Muscle of leg (tissue), 11 donors: ENCODE results near the gene MAP3K14. TPM values are rescaled to one million over a fixed set of nuclear protein-coding genes. Genes with fewer than 3 reads are reported as not detected.

Experiments used
- DNase-seq: peaks from one replicate; pipeline ENCODE4 v3.0.0; 2013
- H3K27ac ChIP-seq: one replicate; pipeline ENCODE4 v1.5.1; 2013; ENCODE audit warnings: mild to moderate bottlenecking, low read length, control low read depth
- H3K27me3 ChIP-seq: one replicate; pipeline ENCODE4 v1.6.1; 2013; ENCODE audit warnings: low read length; ENCODE audit not compliant: control insufficient read depth, insufficient read depth
- H3K36me3 ChIP-seq: one replicate; pipeline ENCODE4 v1.6.1; 2013; ENCODE audit warnings: low read length; ENCODE audit not compliant: control insufficient read depth, insufficient read depth
- H3K4me1 ChIP-seq: one replicate; pipeline ENCODE4 v1.6.1; 2013; ENCODE audit warnings: low read length; ENCODE audit not compliant: control insufficient read depth, insufficient read depth
- H3K4me3 ChIP-seq: one replicate; pipeline ENCODE4 v1.5.1; 2013; ENCODE audit warnings: low read length, control low read depth
- H3K9me3 ChIP-seq: replicated peaks from 2 replicates; pipeline ENCODE4 v1.6.1; 2013; ENCODE audit warnings: low read depth, low read length; ENCODE audit not compliant: control insufficient read depth
- WGBS: methylation state at CpG from one replicate; pipeline ENCODE4 v1.1.5; 2013; ENCODE audit warnings: missing lambda C conversion rate; ENCODE audit not compliant: insufficient coverage; 5-methylcytosine and 5-hydroxymethylcytosine counted together
- polyA plus RNA-seq, 8 donors: library from polyadenylated mRNA; unstranded; fragments of 120-200 nt; gene quantifications; one replicate each; pipeline versions ENCODE4 v1.2.1 to v1.2.3, GENCODE V29; 2013; ENCODE audit warnings: inconsistent platforms in 1 of 8, low replicate concordance in 1 of 8; ENCODE audit not compliant: insufficient read length in 8 of 8, insufficient read depth in 1 of 8
- total RNA-seq: library from RNA; stranded (reverse); fragments of 120-200 nt; gene quantifications from one replicate; pipeline ENCODE4 v1.2.4, GENCODE V29; 2013

Gene MAP3K14
- total and polyA plus RNA-seq, 9 donors = 4.4 to 10.4 (median 7.7) TPM

DNA sequence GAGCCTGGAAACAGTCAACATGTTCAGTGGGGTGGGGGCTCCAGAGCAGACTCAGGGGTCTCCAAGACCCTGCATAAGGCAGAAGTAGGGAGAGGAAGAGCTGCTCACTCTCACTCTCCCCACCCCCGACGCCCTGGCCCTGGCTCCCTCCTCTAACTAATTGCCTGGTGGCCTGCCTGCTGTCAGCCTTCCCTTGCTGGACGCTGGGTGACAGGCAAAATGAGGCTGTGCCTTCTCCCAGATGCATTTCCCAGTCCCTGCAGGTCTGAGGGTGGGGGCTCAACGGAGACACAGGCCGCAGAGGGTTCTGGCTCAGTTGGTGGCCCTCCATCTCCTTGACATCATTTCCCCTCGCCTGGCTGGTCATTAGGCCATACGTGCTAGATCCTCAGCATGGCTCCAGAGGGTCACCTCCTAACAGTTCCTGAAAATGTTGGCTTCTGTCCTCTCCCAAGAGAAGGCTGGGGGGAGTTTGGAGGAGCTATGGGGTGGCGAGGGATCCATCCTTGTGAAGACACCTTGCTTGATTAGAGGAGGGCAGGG, 93.8 kb downstream of the MAP3K14 start:
- peaks cover 62% of the 10 kb centered on the region for H3K4me1 ChIP-seq
- 42% methylated on average over 3 of the region's 8 CpGs for WGBS
- H3K27ac ChIP-seq = no peak overlapping the region

DNA sequence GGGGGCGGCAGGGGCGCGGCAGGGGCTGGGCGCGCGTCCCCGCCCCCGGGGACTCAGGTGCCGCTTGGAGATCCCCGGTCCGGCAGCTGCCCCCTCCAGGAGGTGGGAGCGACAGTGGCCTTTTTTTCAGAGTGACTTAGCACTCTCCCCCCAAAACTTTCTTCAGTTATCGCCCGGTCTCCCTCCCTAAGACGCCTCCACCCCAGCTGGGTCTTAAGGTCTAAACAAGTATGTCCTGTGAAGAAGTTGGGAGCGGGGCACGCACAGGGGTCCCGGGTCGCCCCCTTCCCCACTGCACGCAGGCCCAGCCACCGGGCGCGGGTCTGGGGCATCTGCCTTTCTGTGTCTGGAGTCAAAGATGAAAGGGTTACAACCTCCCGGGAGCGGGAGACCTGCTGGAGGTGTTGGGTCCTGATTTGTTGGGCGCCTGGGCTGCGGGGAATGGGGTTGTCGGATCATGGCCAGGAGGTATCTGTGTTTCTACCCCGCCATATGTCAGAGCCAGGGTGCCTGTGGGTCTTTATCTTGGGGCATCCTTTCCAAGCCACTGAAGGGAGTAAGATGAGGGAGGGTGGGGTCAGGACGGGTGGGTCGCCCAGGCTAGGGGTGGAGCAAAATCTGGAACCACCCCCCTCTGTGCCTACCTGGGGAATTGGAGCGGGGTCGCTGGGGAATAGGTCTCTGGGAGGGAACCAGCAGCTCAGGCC, 94.4 kb downstream of the MAP3K14 start:
- 5% methylated on average over 21 of the region's 33 CpGs for WGBS
- Histone ChIP-seq H3K27ac (no peak overlapping the region), H3K9me3 (no peaks in the 10 kb centered on the region), H3K36me3 (no peaks in the 10 kb centered on the region), H3K4me3 (peak overlapping the region; percentile 47), H3K4me1 (peaks cover 56% of the 10 kb centered on the region), H3K27me3 (peaks cover 37% of the 10 kb centered on the region)
- no peak for DNase-seq

More for the DNA sequence above, 93.8 kb downstream of the MAP3K14 start:
- no peak for DNase-seq
- H3K36me3 ChIP-seq = no peaks in the 10 kb centered on the region
- peak overlapping the region; percentile 47 for H3K4me3 ChIP-seq
- H3K27me3 ChIP-seq = peaks cover 37% of the 10 kb centered on the region
- no peaks in the 10 kb centered on the region for H3K9me3 ChIP-seq

DNA sequence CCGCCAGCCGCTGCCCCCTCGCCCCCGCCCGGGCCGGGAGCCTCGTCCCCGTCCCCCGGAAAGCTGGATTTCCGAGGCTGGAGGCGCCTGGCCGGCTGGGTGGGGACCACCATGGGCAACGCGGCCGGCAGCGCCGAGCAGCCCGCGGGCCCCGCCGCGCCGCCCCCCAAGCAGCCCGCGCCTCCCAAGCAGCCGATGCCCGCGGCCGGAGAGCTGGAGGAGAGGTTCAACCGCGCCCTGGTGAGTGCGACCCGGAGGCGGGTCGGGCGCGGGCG, 94.9 kb downstream of the MAP3K14 start:
- Histone ChIP-seq H3K27ac (no peak overlapping the region), H3K36me3 (no peaks in the 10 kb centered on the region), H3K9me3 (no peaks in the 10 kb centered on the region), H3K4me3 (no peak overlapping the region), H3K27me3 (peaks cover 37% of the 10 kb centered on the region), H3K4me1 (peaks cover 51% of the 10 kb centered on the region)
- no peak for DNase-seq
- WGBS = under 1% methylated on average over 38 of the region's 38 CpGs

DNA sequence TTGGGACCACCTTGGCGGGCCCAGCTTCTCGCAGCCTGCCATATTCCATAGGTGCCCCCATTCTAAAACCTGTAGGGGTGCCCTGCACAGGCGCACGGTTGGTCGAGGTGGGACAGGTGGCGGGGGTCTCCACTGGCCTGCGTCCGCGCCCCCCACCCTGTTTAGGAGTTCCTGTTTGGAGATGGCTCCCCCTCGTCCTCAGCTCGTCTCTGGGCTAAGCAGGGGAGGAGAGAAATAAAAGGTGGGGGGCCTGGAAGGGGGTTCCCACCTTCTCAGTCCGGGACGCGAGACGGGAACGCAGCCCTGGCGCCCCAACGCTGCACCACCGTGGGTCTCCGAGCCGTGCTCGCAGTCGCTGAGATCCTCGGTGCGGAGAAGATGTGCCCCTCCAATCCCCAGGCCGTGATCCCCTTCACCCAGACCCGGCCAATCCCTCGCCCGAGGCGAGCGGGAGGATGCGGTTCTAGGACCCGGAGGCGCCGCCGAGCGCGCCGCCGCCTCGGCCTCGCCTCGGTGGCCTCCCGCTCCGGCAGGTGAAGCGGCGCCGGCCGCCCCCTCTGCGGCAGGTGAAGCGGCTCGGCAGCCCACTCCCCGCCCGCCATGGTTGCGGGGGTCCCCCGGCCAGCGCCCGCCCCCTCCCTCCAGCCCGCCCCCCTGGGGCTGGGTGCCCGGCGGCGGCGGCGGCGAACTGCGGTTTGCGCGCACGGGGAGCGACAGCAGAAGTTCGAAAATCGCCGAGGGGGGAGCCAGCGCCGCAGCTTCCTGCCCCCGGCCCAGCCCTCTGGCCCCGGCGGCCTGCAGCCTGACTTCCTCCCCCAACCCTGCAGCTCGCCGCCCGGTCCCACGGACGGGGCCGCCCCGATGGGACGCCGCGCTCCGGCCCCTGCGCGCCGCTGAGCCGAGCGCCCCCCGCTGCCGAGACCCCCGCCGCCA, 95.5 kb downstream of the MAP3K14 start, which contains the start of gene FMNL1:
Gene FMNL1 (plus strand): TSS at position 805 of the 933 bp plus-strand sequence. CDS start 240 bp downstream, outside the sequence.
- WGBS = 2% methylated on average over 98 of the region's 98 CpGs
- H3K36me3 ChIP-seq = no peaks in the 10 kb centered on the region
- peak; percentile 48 for DNase-seq
- H3K27me3 ChIP-seq = peaks cover 37% of the 10 kb centered on the region
- peaks cover 46% of the 10 kb centered on the region for H3K4me1 ChIP-seq
- no peaks in the 10 kb centered on the region for H3K9me3 ChIP-seq
- peak within 1 kb of the TSS; percentile 47 for H3K4me3 ChIP-seq
- H3K27ac ChIP-seq = no peak within 1 kb of the TSS

DNA sequence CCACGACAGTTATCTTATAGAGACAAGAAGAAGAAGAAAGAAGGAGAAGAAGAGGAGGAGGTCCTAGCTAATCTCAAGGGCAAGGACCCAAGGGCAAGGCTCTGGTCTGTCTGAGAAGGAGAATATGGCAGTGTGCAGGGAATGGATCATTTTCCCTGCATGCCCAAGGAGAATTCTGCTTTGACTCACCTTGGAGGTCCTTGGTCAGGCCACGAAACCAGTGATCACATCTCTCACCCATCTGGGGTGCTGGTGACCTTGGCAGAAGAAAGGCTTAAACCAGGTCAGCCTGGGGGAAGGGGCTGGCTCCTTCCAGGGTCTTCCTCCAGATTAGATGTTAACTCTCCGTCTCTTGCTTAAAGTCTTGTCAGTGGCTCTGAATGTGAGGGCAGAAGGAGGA, 96.7 kb downstream of the MAP3K14 start:
- H3K27ac ChIP-seq = no peak overlapping the region
- no peak for DNase-seq
- WGBS = 93% methylated on average over 2 of the region's 3 CpGs
- no peaks in the 10 kb centered on the region for H3K9me3 ChIP-seq
- H3K27me3 ChIP-seq = peaks cover 37% of the 10 kb centered on the region
- no peaks in the 10 kb centered on the region for H3K36me3 ChIP-seq
- H3K4me1 ChIP-seq = peaks cover 33% of the 10 kb centered on the region
- H3K4me3 ChIP-seq = no peak overlapping the region

DNA sequence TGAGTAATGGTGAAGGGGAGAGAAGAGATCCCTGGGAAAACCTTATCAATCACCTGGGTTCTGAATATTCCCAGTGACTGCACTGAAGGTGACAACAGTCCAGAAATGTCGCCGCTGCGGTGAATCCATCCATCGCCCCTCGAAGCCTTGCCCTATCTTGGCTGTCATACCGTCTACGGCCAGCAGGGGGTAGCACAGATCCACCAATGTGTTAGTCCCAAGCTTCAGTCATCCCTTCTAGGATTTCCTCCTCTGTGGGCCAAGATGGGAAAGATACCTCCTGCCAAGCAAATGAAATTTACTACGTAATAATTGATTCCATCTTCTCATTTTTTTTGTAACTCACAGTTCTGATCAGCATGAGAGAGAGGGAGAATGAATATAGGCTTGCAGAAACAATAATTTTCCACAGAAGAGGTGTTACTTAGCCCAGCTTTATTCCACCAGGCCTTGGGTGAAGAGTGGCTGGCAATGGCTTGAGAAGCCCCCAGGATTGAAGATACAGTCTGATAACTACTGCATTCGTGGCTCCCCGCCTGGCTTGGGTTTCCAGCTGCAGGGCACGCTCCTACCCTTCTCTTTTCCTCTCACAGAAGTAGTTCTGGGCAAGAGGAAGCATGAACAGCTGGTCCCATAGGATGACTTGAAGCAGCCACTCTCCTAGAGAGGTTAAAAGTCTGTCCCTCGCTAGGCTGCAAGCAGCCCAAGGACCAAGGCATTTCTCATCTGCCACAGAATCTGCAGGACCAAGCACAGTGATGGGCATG, 97.7 kb downstream of the MAP3K14 start:
- Histone ChIP-seq H3K36me3 (no peaks in the 10 kb centered on the region), H3K4me3 (no peak overlapping the region), H3K4me1 (peaks cover 26% of the 10 kb centered on the region), H3K27ac (no peak overlapping the region), H3K27me3 (peaks cover 36% of the 10 kb centered on the region), H3K9me3 (no peaks in the 10 kb centered on the region)
- WGBS = 0% methylated on average over 7 of the region's 12 CpGs
- peak; percentile 94 for DNase-seq

Other genes starting within 250 kb of the MAP3K14 start
- gene PLCD3, start 184.5 kb downstream of the MAP3K14 start, total RNA-seq = 15.1 TPM
- gene PLCD3, start 184.5 kb downstream of the MAP3K14 start, polyA plus RNA-seq = 10 to 100 TPM; 28.9 to 53.0 (median 39.5) TPM
- gene ACBD4, start 181.3 kb downstream of the MAP3K14 start, total RNA-seq = 4.1 TPM
- 1 to 10 TPM; 4.2 to 7.7 (median 5.5) TPM for gene ACBD4, start 181.3 kb downstream of the MAP3K14 start, polyA plus RNA-seq
- 8.6 TPM for gene HEXIM1, start 168.5 kb downstream of the MAP3K14 start, total RNA-seq
- gene HEXIM1, start 168.5 kb downstream of the MAP3K14 start, polyA plus RNA-seq = 10 to 100 TPM; 21.2 to 28.0 (median 24.1) TPM
- gene HEXIM2, start 155.1 kb downstream of the MAP3K14 start, total RNA-seq = 6.2 TPM
- 1 to 10 TPM; 6.8 to 9.1 (median 7.8) TPM for gene HEXIM2, start 155.1 kb downstream of the MAP3K14 start, polyA plus RNA-seq
- gene FMNL1, start 95.1 kb downstream of the MAP3K14 start, total RNA-seq = 1.2 TPM
- gene FMNL1, start 95.1 kb downstream of the MAP3K14 start, polyA plus RNA-seq = 1 to 10 TPM; 4.6 to 7.6 (median 5.5) TPM
- 0.04 TPM for gene SPATA32, start 54.9 kb downstream of the MAP3K14 start, total RNA-seq
- gene SPATA32, start 54.9 kb downstream of the MAP3K14 start, polyA plus RNA-seq = under 1 TPM in 1 of 8 donors, not detected in 7; 0.08 TPM
- 7.1 TPM for gene ARHGAP27, start 115.8 kb upstream of the MAP3K14 start, total RNA-seq
- gene ARHGAP27, start 115.8 kb upstream of the MAP3K14 start, polyA plus RNA-seq = 10 to 100 TPM in 4 of 8 donors, 1 to 10 TPM in 4; 7.2 to 19.0 (median 10.0) TPM
- gene PLEKHM1, start 173.7 kb upstream of the MAP3K14 start, total RNA-seq = 8.6 TPM
- gene PLEKHM1, start 173.7 kb upstream of the MAP3K14 start, polyA plus RNA-seq = 10 to 100 TPM in 2 of 8 donors, 1 to 10 TPM in 6; 7.5 to 11.3 (median 9.1) TPM